ENCODE data around the gene DDX27. TPM values are rescaled to one million over a fixed set of nuclear protein-coding genes. Genes with fewer than 3 reads are reported as not detected.

The DDX27 gene
- total and polyA plus RNA-seq, 9 of the 15 experiments (the other 6 are each of a cell fraction or from before 2014, with no cell fraction given): 17.9 to 79.3 (median 57.0) TPM

GRCh38 chr20:49281059-49281912 lies 62.1 kb downstream of the DDX27 start (continued):
- TF ChIP-seq PBX2 (CRISPR knock-in tag; IDR thresholded peaks at IDR 0.05; ENCODE audit: low read depth): no peak
- no peak for TF ChIP-seq PBX2 (tag; conservative IDR thresholded peaks at IDR 0.05; ENCODE audit: low read depth)
- TF ChIP-seq SIN3A (IDR thresholded peaks at IDR 0.05; ENCODE audit: borderline replicate concordance in 2 of 2, control insufficient read depth in 1 of 2, low read depth in 2 of 2, low read length in 2 of 2): peak in 1 of 2 experiments; percentile 83; a peak in 3 of 4 replicates
- TF ChIP-seq EGR1 (conservative IDR thresholded peaks at IDR 0.05): no peak
- TF ChIP-seq BCL6 (CRISPR knock-in tag; IDR thresholded peaks at IDR 0.05): no peak
- TF ChIP-seq POLR3A (IDR thresholded peaks at IDR 0.05; ENCODE audit: borderline replicate concordance, extremely low read depth, insufficient read depth, insufficient read length): no peak
- TF ChIP-seq MNT (conservative IDR thresholded peaks at IDR 0.05): peak in 1 of 2 experiments; percentile 79; a peak in 3 of 4 replicates
- TF ChIP-seq FOXK2 (conservative IDR thresholded peaks at IDR 0.05 in 1 of 2, IDR thresholded peaks at IDR 0.05 in 1 of 2; ENCODE audit: low read depth in 2 of 2): peak; percentile 86 to 93
- TF ChIP-seq TAL1 (IDR thresholded peaks at IDR 0.05): no peak
- no peak for TF ChIP-seq MCM2 (IDR thresholded peaks at IDR 0.05; ENCODE audit: low read depth)
- no peak for TF ChIP-seq LARP7 (IDR thresholded peaks at IDR 0.05)
- TF ChIP-seq ZBTB26 (CRISPR knock-in tag; IDR thresholded peaks at IDR 0.05): no peak
- no peak for TF ChIP-seq FOXO4 (CRISPR knock-in tag; IDR thresholded peaks at IDR 0.05)
- no peak for TF ChIP-seq XRCC3 (IDR thresholded peaks at IDR 0.05)
- TF ChIP-seq TBP (optimal IDR thresholded peaks at IDR 0.05; ENCODE audit: low read depth, low read length): no peak
- TF ChIP-seq TGIF2 (CRISPR knock-in tag; IDR thresholded peaks at IDR 0.05): peak; percentile 8; the same call in 1 of the 2 replicates
- TF ChIP-seq WHSC1 (IDR thresholded peaks at IDR 0.05; ENCODE audit: low read length): no peak
- TF ChIP-seq LCOR (CRISPR knock-in tag; IDR thresholded peaks at IDR 0.05): peak; percentile 47; the same call in 1 of the 2 replicates
- TF ChIP-seq SNRNP70 (optimal IDR thresholded peaks at IDR 0.05; ENCODE audit: low read depth, low read length): peak; percentile 33
- no peak for TF ChIP-seq MAFG (tag; conservative IDR thresholded peaks at IDR 0.05)
- peak; percentile 60; the same call in 1 of the 2 replicates for TF ChIP-seq ZNF561 (CRISPR knock-in tag; conservative IDR thresholded peaks at IDR 0.05)
